ENCODE data around the gene TPM3. TPM values are rescaled to one million over a fixed set of nuclear protein-coding genes. Genes with fewer than 3 reads are reported as not detected.
"Not testable (repeated sequence)": the region's sequence is repeated elsewhere in the genome, so short reads cannot be mapped to it uniquely, and the experiment has no call there.

The TPM3 gene
- total RNA-seq (315 TPM), polyA plus RNA-seq (304 TPM)
- long read RNA-seq, donor 1, transcript TPM3-212 (8 exons, 3,131 nt) = major isoform, 11 of 20 reads
- long read RNA-seq, donor 1, partial matches to known transcripts = 9 of 20 reads
- long read RNA-seq, donor 1, other reads (novel, unspliced or antisense) = 0 of 20 reads
- long read RNA-seq, donor 2, transcript TPM3-212 (8 exons, 3,131 nt) = major isoform, 302 of 860 reads
- long read RNA-seq, donor 2, transcript TPM3-213 (4 exons, 2,147 nt) = minor isoform, 5 of 860 reads
- long read RNA-seq, donor 2, transcript TPM3-216 (4 exons, 746 nt) = minor isoform, 7 of 860 reads
- long read RNA-seq, donor 2, partial matches to known transcripts = 453 of 860 reads
- long read RNA-seq, donor 2, other reads (novel, unspliced or antisense) = 83 of 860 reads
- long read RNA-seq, donor 3, transcript TPM3-216 (4 exons, 746 nt) = minor isoform, 12 of 643 reads
- long read RNA-seq, donor 3, transcript TPM3-212 (8 exons, 3,131 nt) = major isoform, 174 of 643 reads
- long read RNA-seq, donor 3, partial matches to known transcripts = 408 of 643 reads
- long read RNA-seq, donor 3, other reads (novel, unspliced or antisense) = 42 of 643 reads
- long read RNA-seq, donor 4, transcript TPM3-212 (8 exons, 3,131 nt) = major isoform, 79 of 177 reads
- long read RNA-seq, donor 4, partial matches to known transcripts = 76 of 177 reads
- long read RNA-seq, donor 4, other reads (novel, unspliced or antisense) = 13 of 177 reads
- long read RNA-seq, donor 5, transcript TPM3-216 (4 exons, 746 nt) = minor isoform, 10 of 718 reads
- long read RNA-seq, donor 5, transcript TPM3-212 (8 exons, 3,131 nt) = major isoform, 164 of 718 reads
- long read RNA-seq, donor 5, transcript TPM3-213 (4 exons, 2,147 nt) = minor isoform, 6 of 718 reads
- long read RNA-seq, donor 5, partial matches to known transcripts = 483 of 718 reads
- long read RNA-seq, donor 5, other reads (novel, unspliced or antisense) = 44 of 718 reads
- long read RNA-seq, donor 6, transcript TPM3-205 (9 exons, 1,771 nt) = minor isoform, 5 of 360 reads
- long read RNA-seq, donor 6, transcript TPM3-212 (8 exons, 3,131 nt) = major isoform, 143 of 360 reads
- long read RNA-seq, donor 6, partial matches to known transcripts = 169 of 360 reads
- long read RNA-seq, donor 6, other reads (novel, unspliced or antisense) = 35 of 360 reads
- long read RNA-seq, donor 7, transcript TPM3-212 (8 exons, 3,131 nt) = major isoform, 104 of 208 reads
- long read RNA-seq, donor 7, partial matches to known transcripts = 72 of 208 reads
- long read RNA-seq, donor 7, other reads (novel, unspliced or antisense) = 22 of 208 reads
- long read RNA-seq, donor 8, transcript TPM3-212 (8 exons, 3,131 nt) = major isoform, 61 of 118 reads
- long read RNA-seq, donor 8, transcript TPM3-205 (9 exons, 1,771 nt) = minor isoform, 5 of 118 reads
- long read RNA-seq, donor 8, partial matches to known transcripts = 48 of 118 reads
- long read RNA-seq, donor 8, other reads (novel, unspliced or antisense) = 0 of 118 reads
- long read RNA-seq, donor 9, transcript TPM3-212 (8 exons, 3,131 nt) = major isoform, 77 of 182 reads
- long read RNA-seq, donor 9, partial matches to known transcripts = 91 of 182 reads
- long read RNA-seq, donor 9, other reads (novel, unspliced or antisense) = 12 of 182 reads
- long read RNA-seq, donor 10, transcript TPM3-213 (4 exons, 2,147 nt) = minor isoform, 5 of 204 reads
- long read RNA-seq, donor 10, transcript TPM3-212 (8 exons, 3,131 nt) = major isoform, 77 of 204 reads
- long read RNA-seq, donor 10, partial matches to known transcripts = 109 of 204 reads
- long read RNA-seq, donor 10, other reads (novel, unspliced or antisense) = 7 of 204 reads

- WGBS = 56% methylated on average over 1 of the region's 1 CpG
- Histone ChIP-seq H3K4me1 (ENCODE audit: control insufficient read depth in 2 of 2, insufficient read depth in 2 of 2, low read length in 2 of 2) (no peaks in the 10 kb centered on the region), H3K27me3 (ENCODE audit: control insufficient read depth in 2 of 2, insufficient read depth in 1 of 2, low read length in 1 of 2) (peaks cover 0 to 20% of the 10 kb centered on the region in 2 donors), H3K36me3 (ENCODE audit: control insufficient read depth in 2 of 2, insufficient read depth in 2 of 2, low read length in 1 of 2) (no peaks in the 10 kb centered on the region), H3K27ac (ENCODE audit: low read depth in 1 of 2, low read length in 1 of 2) (no peak within 1 kb of the TSS), H3K9me3 (ENCODE audit: control insufficient read depth in 2 of 2, insufficient read depth in 1 of 2, low read length in 1 of 2) (no peaks in the 10 kb centered on the region), H3K4me3 (ENCODE audit: low read length in 2 of 2) (no peak within 1 kb of the TSS)
- DNase-seq (ENCODE audit: low read depth in 6 of 9, low spot score in 9 of 9) = no peak
Observed at GRCh38 chr1:154191990-154192461, at the start of gene TPM3. TPM3 (minus strand) TSS chr1:154192100; CDS start chr1:154192018, 82 bp downstream.

GRCh38 chr1:154240294-154240833, 48.5 kb upstream of the TPM3 start:
- no peaks in the 10 kb centered on the region for H3K4me1 ChIP-seq (ENCODE audit: control insufficient read depth in 2 of 2, insufficient read depth in 2 of 2, low read length in 2 of 2)
- H3K27me3 ChIP-seq (ENCODE audit: control insufficient read depth in 2 of 2, insufficient read depth in 1 of 2, low read length in 1 of 2) = no peaks in the 10 kb centered on the region
- DNase-seq (ENCODE audit: low read depth in 6 of 9, low spot score in 9 of 9) = no peak
- WGBS = 91% methylated on average over 3 of the region's 3 CpGs
- H3K36me3 ChIP-seq (ENCODE audit: control insufficient read depth in 2 of 2, insufficient read depth in 2 of 2, low read length in 1 of 2) = peaks cover 46 to 94% of the 10 kb centered on the region in 2 donors
- no peaks in the 10 kb centered on the region for H3K9me3 ChIP-seq (ENCODE audit: control insufficient read depth in 2 of 2, insufficient read depth in 1 of 2, low read length in 1 of 2)
- no peak overlapping the region for H3K27ac ChIP-seq (ENCODE audit: low read depth in 1 of 2, low read length in 1 of 2)
- no peak overlapping the region for H3K4me3 ChIP-seq (ENCODE audit: low read length in 2 of 2)

GRCh38 chr1:154239491-154239890, 47.6 kb upstream of the TPM3 start:
- Histone ChIP-seq H3K36me3 (ENCODE audit: control insufficient read depth in 2 of 2, insufficient read depth in 2 of 2, low read length in 1 of 2) (peaks cover 46 to 94% of the 10 kb centered on the region in 2 donors), H3K9me3 (ENCODE audit: control insufficient read depth in 2 of 2, insufficient read depth in 1 of 2, low read length in 1 of 2) (no peaks in the 10 kb centered on the region), H3K4me3 (ENCODE audit: low read length in 2 of 2) (no peak overlapping the region), H3K4me1 (ENCODE audit: control insufficient read depth in 2 of 2, insufficient read depth in 2 of 2, low read length in 2 of 2) (no peaks in the 10 kb centered on the region), H3K27ac (ENCODE audit: low read depth in 1 of 2, low read length in 1 of 2) (no peak overlapping the region), H3K27me3 (ENCODE audit: control insufficient read depth in 2 of 2, insufficient read depth in 1 of 2, low read length in 1 of 2) (no peaks in the 10 kb centered on the region)
- WGBS = 93% methylated on average over 3 of the region's 3 CpGs
- no peak for DNase-seq (ENCODE audit: low read depth in 6 of 9, low spot score in 9 of 9)

- 98% methylated on average over 6 of the region's 6 CpGs for WGBS
- DNase-seq (ENCODE audit: low read depth in 6 of 9, low spot score in 9 of 9) = no peak
- Histone ChIP-seq H3K9me3 (ENCODE audit: control insufficient read depth in 2 of 2, insufficient read depth in 1 of 2, low read length in 1 of 2) (no peaks in the 10 kb centered on the region), H3K4me1 (ENCODE audit: control insufficient read depth in 2 of 2, insufficient read depth in 2 of 2, low read length in 2 of 2) (no peaks in the 10 kb centered on the region), H3K27me3 (ENCODE audit: control insufficient read depth in 2 of 2, insufficient read depth in 1 of 2, low read length in 1 of 2) (no peaks in the 10 kb centered on the region), H3K36me3 (ENCODE audit: control insufficient read depth in 2 of 2, insufficient read depth in 2 of 2, low read length in 1 of 2) (peaks cover 38 to 89% of the 10 kb centered on the region in 2 donors), H3K27ac (ENCODE audit: low read depth in 1 of 2, low read length in 1 of 2) (no peak overlapping the region), H3K4me3 (ENCODE audit: low read length in 2 of 2) (no peak overlapping the region)
Observed at GRCh38 chr1:154237880-154238506, 46.1 kb upstream of the TPM3 start.

GRCh38 chr1:154237435-154237834, 45.5 kb upstream of the TPM3 start:
- Histone ChIP-seq H3K27ac (ENCODE audit: low read depth in 1 of 2, low read length in 1 of 2) (no peak overlapping the region), H3K36me3 (ENCODE audit: control insufficient read depth in 2 of 2, insufficient read depth in 2 of 2, low read length in 1 of 2) (peaks cover 36 to 88% of the 10 kb centered on the region in 2 donors), H3K4me3 (ENCODE audit: low read length in 2 of 2) (no peak overlapping the region), H3K27me3 (ENCODE audit: control insufficient read depth in 2 of 2, insufficient read depth in 1 of 2, low read length in 1 of 2) (no peaks in the 10 kb centered on the region), H3K9me3 (ENCODE audit: control insufficient read depth in 2 of 2, insufficient read depth in 1 of 2, low read length in 1 of 2) (no peaks in the 10 kb centered on the region), H3K4me1 (ENCODE audit: control insufficient read depth in 2 of 2, insufficient read depth in 2 of 2, low read length in 2 of 2) (no peaks in the 10 kb centered on the region)
- 98% methylated on average over 2 of the region's 2 CpGs for WGBS
- no peak for DNase-seq (ENCODE audit: low read depth in 6 of 9, low spot score in 9 of 9)

GRCh38 chr1:154236855-154237254, 45.0 kb upstream of the TPM3 start:
- no peaks in the 10 kb centered on the region for H3K27me3 ChIP-seq (ENCODE audit: control insufficient read depth in 2 of 2, insufficient read depth in 1 of 2, low read length in 1 of 2)
- no peaks in the 10 kb centered on the region for H3K9me3 ChIP-seq (ENCODE audit: control insufficient read depth in 2 of 2, insufficient read depth in 1 of 2, low read length in 1 of 2)
- 97% methylated on average over 4 of the region's 4 CpGs for WGBS
- no peak overlapping the region for H3K4me3 ChIP-seq (ENCODE audit: low read length in 2 of 2)
- H3K27ac ChIP-seq (ENCODE audit: low read depth in 1 of 2, low read length in 1 of 2) = no peak overlapping the region
- no peaks in the 10 kb centered on the region for H3K4me1 ChIP-seq (ENCODE audit: control insufficient read depth in 2 of 2, insufficient read depth in 2 of 2, low read length in 2 of 2)
- H3K36me3 ChIP-seq (ENCODE audit: control insufficient read depth in 2 of 2, insufficient read depth in 2 of 2, low read length in 1 of 2) = peaks cover 34 to 88% of the 10 kb centered on the region in 2 donors
- no peak for DNase-seq (ENCODE audit: low read depth in 6 of 9, low spot score in 9 of 9)

- H3K27ac ChIP-seq (ENCODE audit: low read depth in 1 of 2, low read length in 1 of 2); DNase-seq (ENCODE audit: low read depth in 6 of 9, low spot score in 9 of 9); H3K4me3 ChIP-seq (ENCODE audit: low read length in 2 of 2); H3K4me1 ChIP-seq (ENCODE audit: control insufficient read depth in 2 of 2, insufficient read depth in 2 of 2, low read length in 2 of 2); H3K27me3 ChIP-seq (ENCODE audit: control insufficient read depth in 2 of 2, insufficient read depth in 1 of 2, low read length in 1 of 2); H3K9me3 ChIP-seq (ENCODE audit: control insufficient read depth in 2 of 2, insufficient read depth in 1 of 2, low read length in 1 of 2): not testable (repeated sequence)
- WGBS = 97% methylated on average over 12 of the region's 12 CpGs
- peaks cover 48 to 91% of the 10 kb centered on the region in 2 donors for H3K36me3 ChIP-seq (ENCODE audit: control insufficient read depth in 2 of 2, insufficient read depth in 2 of 2, low read length in 1 of 2)
Observed at GRCh38 chr1:154233127-154233526, 41.2 kb upstream of the TPM3 start.

Data from thymus (tissue), 14 donors.